Naive thymus-derived CD4-positive, alpha-beta T cell (primary cell): ENCODE measurements around the gene IGSF9B. TPM values are rescaled to one million over a fixed set of nuclear protein-coding genes. Genes with fewer than 3 reads are reported as not detected.

Source experiments
- ATAC-seq: fragments of 150-1000 bp; cut with Tn5 transposase; 2 replicates; pipeline ENCODE4 v1.10.0; 2021; ENCODE audit warnings: mild to moderate bottlenecking, moderate library complexity
- CTCF ChIA-PET: fragments of 350-600 bp; sonication (Branson Sonifier 250); formaldehyde crosslinking; loops from one replicate; lab custom pipeline; 2021; ENCODE audit warnings: antibody characterized with exemption; lab: Charles Lee
- POLR2A ChIA-PET: fragments of 350-600 bp; sonication (Branson Sonifier 250); formaldehyde crosslinking; loops from one replicate; lab custom pipeline; 2021; ENCODE audit warnings: antibody characterized with exemption, inconsistent platforms; lab: Charles Lee
- DNase-seq, 9 donors: peaks; one replicate each; pipeline versions ENCODE4 v3.0.0 to v3.0.0-alpha.2; 2020 to 2022; ENCODE audit warnings: mixed read lengths in 1 of 9
- H3K27ac ChIP-seq: one replicate; pipeline ENCODE4 v1.7.0; 2013; ENCODE audit warnings: mild to moderate bottlenecking, low read depth, low read length, moderate library complexity
- H3K27me3 ChIP-seq, 2 donors: one replicate each; pipeline ENCODE4 v1.7.0; 2013; ENCODE audit warnings: low read length in 2 of 2, mild to moderate bottlenecking in 2 of 2, moderate library complexity in 2 of 2; ENCODE audit not compliant: control insufficient read depth in 2 of 2, insufficient read depth in 2 of 2
- H3K36me3 ChIP-seq, 3 experiments: 1 replicate in 2 of 3; 2 replicates in 1 of 3; pipeline ENCODE4 v1.7.0; 2013; ENCODE audit warnings: low read length in 3 of 3, mild to moderate bottlenecking in 3 of 3, moderate library complexity in 1 of 3; ENCODE audit not compliant: insufficient read depth in 3 of 3, control insufficient read depth in 2 of 3
- H3K4me1 ChIP-seq, 2 donors: one replicate each; pipeline ENCODE4 v1.7.0; 2013; ENCODE audit warnings: low read length in 2 of 2, mild to moderate bottlenecking in 2 of 2, moderate library complexity in 1 of 2; ENCODE audit not compliant: control insufficient read depth in 2 of 2, insufficient read depth in 2 of 2
- H3K4me3 ChIP-seq: 2 replicates; pipeline ENCODE4 v1.7.0; 2013; ENCODE audit warnings: mild to moderate bottlenecking, low read length
- H3K9me3 ChIP-seq, 3 experiments: 1 replicate in 2 of 3; 2 replicates in 1 of 3; pipeline ENCODE4 v1.7.0; 2013; ENCODE audit warnings: low read length in 3 of 3; ENCODE audit not compliant: control insufficient read depth in 2 of 3
- H3K27ac Mint-ChIP-seq, 9 donors: one replicate each; pipeline ENCODE4 v1.8.0; 2020 to 2022; ENCODE audit warnings: mixed read lengths in 9 of 9, mild to moderate bottlenecking in 8 of 9, moderate library complexity in 5 of 9, inconsistent platforms in 2 of 9
- H3K27me3 Mint-ChIP-seq, 5 donors: one replicate each; pipeline ENCODE4 v1.8.0; 2021 to 2022; ENCODE audit warnings: mixed read lengths in 5 of 5, mild to moderate bottlenecking in 1 of 5
- H3K36me3 Mint-ChIP-seq, 5 donors: one replicate each; pipeline ENCODE4 v1.8.0; 2020 to 2022; ENCODE audit warnings: mixed read lengths in 5 of 5, mild to moderate bottlenecking in 3 of 5, inconsistent platforms in 1 of 5
- H3K4me1 Mint-ChIP-seq, 7 donors: one replicate each; pipeline ENCODE4 v1.8.0; 2020 to 2022; ENCODE audit warnings: mixed read lengths in 7 of 7, mild to moderate bottlenecking in 3 of 7, inconsistent platforms in 1 of 7
- H3K4me3 Mint-ChIP-seq, 10 donors: one replicate each; pipeline ENCODE4 v1.8.0; 2020 to 2022; ENCODE audit warnings: mild to moderate bottlenecking in 10 of 10, mixed read lengths in 10 of 10, moderate library complexity in 6 of 10, inconsistent platforms in 2 of 10
- H3K9me3 Mint-ChIP-seq, 11 donors: one replicate each; pipeline ENCODE4 v1.8.0; 2020 to 2022; ENCODE audit warnings: mixed read lengths in 11 of 11, mild to moderate bottlenecking in 4 of 11, inconsistent platforms in 1 of 11, moderate library complexity in 1 of 11
- intact Hi-C, 2 donors: fragments of 100-400 bp; cut with micrococcal nuclease; formaldehyde crosslinking; loops; one replicate each; pipeline ENCODE4 v1.15.1; 2023
- polyA plus RNA-seq, 2 donors: library from polyadenylated mRNA; unstranded; fragments of 300-500 nt; fragmentation: Illumina TruSeq; gene quantifications; one replicate each; pipeline ENCODE4 v1.2.3, GENCODE V29; 2021
- total RNA-seq, 6 experiments: library from RNA in 5 of 6; stranded (reverse) in 5 of 6; gene quantifications; 1 replicate in 5 of 6; 2 replicates in 1 of 6; pipeline ENCODE4 v1.2.3 and lab custom pipeline; 2021 to 2026

The IGSF9B gene
- total and polyA plus RNA-seq, 7 experiments from 2014 or later = 1.2 to 155 (median 19.3) TPM

DNA sequence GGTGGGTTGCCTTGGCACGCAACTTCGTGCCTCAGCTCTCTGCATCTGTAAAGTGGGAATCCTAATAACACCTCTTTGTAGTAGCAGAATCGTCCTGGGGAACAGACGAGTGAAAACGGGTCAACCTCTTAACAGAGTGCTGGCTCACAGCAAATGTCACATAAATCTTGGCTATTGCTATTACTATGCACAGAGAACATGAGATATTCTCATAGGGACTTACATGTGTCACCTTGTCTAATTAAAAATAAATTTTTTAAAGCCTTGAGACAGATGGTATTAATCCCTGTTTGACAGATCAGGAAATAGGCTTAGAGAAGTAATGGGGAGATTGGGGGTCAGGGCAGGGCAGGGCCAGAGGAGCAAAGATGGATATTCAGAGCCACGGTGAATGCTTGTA, 44.3 kb upstream of the IGSF9B start:
- no peak overlapping the region for H3K27ac ChIP-seq
- no peak overlapping the region for H3K27ac Mint-ChIP-seq
- no peak for DNase-seq
- peaks cover 0 to 2% (median 0%) of the 10 kb centered on the region in 11 donors for H3K9me3 Mint-ChIP-seq
- no peak for ATAC-seq
- H3K4me3 ChIP-seq = no peak overlapping the region
- intact Hi-C loops = no loop called here
- no peaks in the 10 kb centered on the region for H3K36me3 Mint-ChIP-seq
- CTCF ChIA-PET = no interaction called here
- no peaks in the 10 kb centered on the region for H3K4me1 Mint-ChIP-seq
- POLR2A ChIA-PET = no interaction called here
- H3K4me1 ChIP-seq = no peaks in the 10 kb centered on the region
- H3K27me3 Mint-ChIP-seq = peaks cover 0 to 2% (median 0%) of the 10 kb centered on the region in 5 donors
- no peaks in the 10 kb centered on the region for H3K9me3 ChIP-seq
- no peak overlapping the region for H3K4me3 Mint-ChIP-seq
- H3K36me3 ChIP-seq = no peaks in the 10 kb centered on the region
- H3K27me3 ChIP-seq = no peaks in the 10 kb centered on the region

DNA sequence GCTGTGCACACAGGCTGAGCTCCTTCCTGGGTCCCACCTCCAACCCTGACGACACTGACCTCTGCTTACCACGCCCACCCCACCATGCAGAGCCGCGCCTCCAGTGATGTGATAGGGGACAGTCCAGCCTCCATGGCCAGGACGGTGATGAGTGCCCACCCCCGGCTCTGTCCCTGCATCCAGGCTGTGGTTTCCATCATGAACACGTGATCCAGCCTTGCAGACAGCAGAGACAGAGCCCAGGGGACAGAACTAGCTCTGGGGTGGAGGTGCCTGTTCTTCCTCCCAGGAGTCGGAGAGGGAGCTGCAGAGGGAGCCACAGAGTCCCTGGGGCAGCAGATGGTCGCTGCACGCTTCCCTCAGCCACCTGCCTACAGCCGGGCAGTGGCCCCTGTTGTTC, 42.6 kb upstream of the IGSF9B start:
- no peaks in the 10 kb centered on the region for H3K36me3 Mint-ChIP-seq

DNA sequence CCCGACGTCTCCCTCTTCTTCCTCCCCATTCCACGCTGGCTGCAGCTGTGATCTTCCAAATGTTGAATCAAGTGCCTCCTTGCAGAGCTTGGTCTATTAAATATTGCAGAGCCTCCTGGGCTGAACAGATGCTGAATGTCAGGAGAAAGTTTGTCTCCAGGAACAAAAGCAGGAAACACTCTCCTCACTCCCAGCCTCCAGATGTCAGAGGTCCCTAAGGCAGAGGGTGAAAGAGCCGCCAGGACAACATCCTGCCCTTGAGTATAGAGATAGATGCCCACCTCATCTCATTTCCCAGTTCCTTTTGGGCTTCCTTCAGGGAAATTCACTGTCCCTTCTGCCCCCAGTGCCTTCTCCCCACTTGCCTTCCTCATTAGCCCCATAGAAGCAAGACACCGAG, 40.8 kb upstream of the IGSF9B start:
- Mint-ChIP-seq H3K36me3 (no peaks in the 10 kb centered on the region), H3K9me3 (peaks cover 0 to 2% (median 0%) of the 10 kb centered on the region in 11 donors), H3K4me1 (peaks cover 0 to 7% (median 0%) of the 10 kb centered on the region in 7 donors), H3K4me3 (no peak overlapping the region), H3K27me3 (no peaks in the 10 kb centered on the region), H3K27ac (no peak overlapping the region)
- DNase-seq (no peak), ATAC-seq (no peak)
- Histone ChIP-seq H3K4me1 (no peaks in the 10 kb centered on the region), H3K36me3 (no peaks in the 10 kb centered on the region), H3K4me3 (no peak overlapping the region), H3K27ac (no peak overlapping the region), H3K27me3 (no peaks in the 10 kb centered on the region), H3K9me3 (no peaks in the 10 kb centered on the region)
- CTCF ChIA-PET = no interaction called here
- POLR2A ChIA-PET = no interaction called here
- intact Hi-C loops = no loop called here

More for the DNA sequence above, 42.6 kb upstream of the IGSF9B start:
- peaks cover 0 to 2% (median 0%) of the 10 kb centered on the region in 11 donors for H3K9me3 Mint-ChIP-seq
- Histone ChIP-seq H3K9me3 (no peaks in the 10 kb centered on the region), H3K4me1 (no peaks in the 10 kb centered on the region), H3K4me3 (no peak overlapping the region), H3K36me3 (no peaks in the 10 kb centered on the region), H3K27me3 (no peaks in the 10 kb centered on the region), H3K27ac (no peak overlapping the region)
- peaks cover 0 to 7% (median 0%) of the 10 kb centered on the region in 7 donors for H3K4me1 Mint-ChIP-seq
- DNase-seq (no peak), ATAC-seq (no peak)
- POLR2A ChIA-PET = no interaction called here
- no peak overlapping the region for H3K27ac Mint-ChIP-seq
- intact Hi-C loops = no loop called here
- H3K4me3 Mint-ChIP-seq = no peak overlapping the region
- CTCF ChIA-PET = no interaction called here
- H3K27me3 Mint-ChIP-seq = no peaks in the 10 kb centered on the region

DNA sequence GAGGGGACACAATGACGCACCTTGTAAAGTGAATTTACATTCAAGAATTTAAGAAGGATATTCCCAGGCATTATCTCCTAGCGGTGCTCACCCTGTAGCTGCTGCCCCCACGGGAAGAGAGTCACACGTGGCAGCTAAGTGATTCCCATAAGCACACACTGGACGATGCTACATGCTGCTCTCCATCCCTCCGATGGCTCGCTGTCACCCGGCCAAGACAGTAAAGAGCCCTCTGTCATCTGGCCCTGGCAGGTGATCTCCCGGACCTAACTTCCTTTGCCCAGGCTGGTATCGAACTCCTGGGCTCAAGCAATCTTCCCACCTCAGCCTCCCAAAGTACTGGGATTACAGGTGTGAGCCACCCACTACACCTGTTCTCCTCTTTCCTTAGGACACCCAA, 39.9 kb upstream of the IGSF9B start:
- DNase-seq (no peak), ATAC-seq (no peak)
- intact Hi-C loops = no loop called here
- H3K4me1 ChIP-seq = no peaks in the 10 kb centered on the region
- H3K27ac Mint-ChIP-seq = no peak overlapping the region
- no peaks in the 10 kb centered on the region for H3K27me3 ChIP-seq
- no peaks in the 10 kb centered on the region for H3K36me3 Mint-ChIP-seq
- H3K4me3 ChIP-seq = no peak overlapping the region
- ChIA-PET POLR2A (no interaction called here), CTCF (no interaction called here)
- H3K27me3 Mint-ChIP-seq = peaks cover 0 to 4% (median 0%) of the 10 kb centered on the region in 5 donors
- H3K9me3 Mint-ChIP-seq = peaks cover 0 to 2% (median 0%) of the 10 kb centered on the region in 11 donors
- H3K9me3 ChIP-seq = no peaks in the 10 kb centered on the region
- H3K27ac ChIP-seq = no peak overlapping the region
- peaks cover 0 to 7% (median 0%) of the 10 kb centered on the region in 7 donors for H3K4me1 Mint-ChIP-seq
- no peak overlapping the region for H3K4me3 Mint-ChIP-seq
- no peaks in the 10 kb centered on the region for H3K36me3 ChIP-seq

DNA sequence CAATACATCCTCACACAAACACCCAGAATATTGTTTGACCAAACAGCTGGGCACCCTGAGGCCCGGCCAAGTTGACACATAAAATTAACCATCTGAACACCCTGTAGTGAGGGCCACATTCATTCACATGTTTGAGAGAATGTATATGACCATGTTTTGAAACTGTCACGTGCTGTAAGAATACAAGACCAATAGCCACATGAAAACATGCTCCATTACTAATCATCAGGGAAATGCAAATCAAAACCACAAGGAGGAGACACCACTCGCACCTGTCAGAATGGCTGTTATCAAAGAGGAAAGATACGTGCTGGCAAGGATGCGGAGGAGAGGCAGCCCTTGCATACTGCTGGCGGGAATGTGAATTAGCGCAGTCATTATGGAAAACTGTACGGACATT, 38.3 kb upstream of the IGSF9B start:
- Mint-ChIP-seq H3K27me3 (peaks cover 0 to 11% (median 0%) of the 10 kb centered on the region in 5 donors), H3K27ac (peak overlapping the region in 1 of 9 donors; percentile 15), H3K9me3 (peaks cover 0 to 2% (median 0%) of the 10 kb centered on the region in 11 donors), H3K36me3 (no peaks in the 10 kb centered on the region), H3K4me1 (peaks cover 0 to 17% (median 0%) of the 10 kb centered on the region in 7 donors), H3K4me3 (peak overlapping the region in 1 of 10 donors; percentile 0)
- H3K27ac ChIP-seq = no peak overlapping the region
- DNase-seq (no peak), ATAC-seq (no peak)
- no peak overlapping the region for H3K4me3 ChIP-seq
- intact Hi-C loops = no loop called here
- ChIA-PET CTCF (no interaction called here), POLR2A (no interaction called here)
- no peaks in the 10 kb centered on the region for H3K27me3 ChIP-seq
- H3K9me3 ChIP-seq = no peaks in the 10 kb centered on the region
- H3K36me3 ChIP-seq = no peaks in the 10 kb centered on the region
- no peaks in the 10 kb centered on the region for H3K4me1 ChIP-seq

DNA sequence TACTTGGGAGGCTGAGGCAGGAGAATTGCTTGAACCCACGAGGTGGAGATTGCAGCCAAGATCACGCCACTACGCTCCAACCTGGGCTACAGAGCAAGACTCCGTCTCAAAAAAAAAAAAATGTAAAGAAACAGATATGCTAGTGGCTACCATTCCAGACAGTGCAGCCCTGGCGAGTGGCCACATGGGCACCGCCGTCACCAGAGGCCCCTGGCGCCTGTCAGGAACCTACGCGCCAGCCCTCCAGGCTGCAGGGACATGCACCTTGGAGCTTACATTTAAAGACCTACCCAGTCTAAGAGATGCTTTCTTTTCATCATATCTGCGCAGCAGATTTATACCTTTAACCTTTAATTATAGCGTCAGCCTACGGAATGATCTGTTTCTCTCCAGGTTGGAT, 37.2 kb upstream of the IGSF9B start:
- no peak overlapping the region for H3K27ac ChIP-seq
- Mint-ChIP-seq H3K27ac (no peak overlapping the region), H3K27me3 (peaks cover 0 to 11% (median 0%) of the 10 kb centered on the region in 5 donors), H3K9me3 (peaks cover 0 to 2% (median 0%) of the 10 kb centered on the region in 11 donors), H3K4me3 (no peak overlapping the region), H3K4me1 (peaks cover 0 to 17% (median 0%) of the 10 kb centered on the region in 7 donors), H3K36me3 (no peaks in the 10 kb centered on the region)
- H3K4me1 ChIP-seq = no peaks in the 10 kb centered on the region
- DNase-seq = no peak
- H3K27me3 ChIP-seq = no peaks in the 10 kb centered on the region
- H3K36me3 ChIP-seq = no peaks in the 10 kb centered on the region
- no peak for ATAC-seq
- H3K9me3 ChIP-seq = no peaks in the 10 kb centered on the region
- H3K4me3 ChIP-seq = no peak overlapping the region
- ChIA-PET POLR2A (no interaction called here), CTCF (no interaction called here)
- intact Hi-C loops = no loop called here

DNA sequence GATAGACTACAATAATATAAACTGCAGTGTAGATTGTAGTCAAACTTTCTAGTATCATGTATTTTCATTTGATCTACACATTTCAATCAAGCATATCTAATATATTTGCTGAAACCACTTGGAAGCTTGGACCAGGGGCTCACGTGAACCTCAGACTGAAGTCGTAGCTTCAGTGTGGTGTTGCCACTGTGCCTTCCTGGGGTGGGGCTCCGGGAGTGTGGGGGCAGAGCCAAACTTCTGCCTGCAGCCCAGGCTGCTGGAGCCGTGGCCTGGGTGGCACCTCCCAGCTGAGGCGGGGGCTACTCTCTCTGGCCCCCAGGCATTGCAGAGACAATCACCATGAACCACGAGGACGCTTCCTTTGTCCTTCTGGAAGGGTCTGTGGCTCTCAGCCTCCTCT, 36.3 kb upstream of the IGSF9B start:
- Histone ChIP-seq H3K9me3 (no peaks in the 10 kb centered on the region), H3K36me3 (no peaks in the 10 kb centered on the region), H3K27me3 (no peaks in the 10 kb centered on the region), H3K4me1 (no peaks in the 10 kb centered on the region), H3K27ac (no peak overlapping the region), H3K4me3 (no peak overlapping the region)
- Mint-ChIP-seq H3K4me3 (no peak overlapping the region), H3K27ac (no peak overlapping the region), H3K4me1 (peaks cover 0 to 17% (median 0%) of the 10 kb centered on the region in 7 donors), H3K9me3 (peaks cover 0 to 2% (median 0%) of the 10 kb centered on the region in 11 donors), H3K36me3 (no peaks in the 10 kb centered on the region), H3K27me3 (peaks cover 0 to 11% (median 0%) of the 10 kb centered on the region in 5 donors)
- intact Hi-C loops = no loop called here
- POLR2A ChIA-PET = no interaction called here
- no peak for ATAC-seq
- CTCF ChIA-PET = no interaction called here
- DNase-seq = no peak
